ENCODE data around the gene TEAD1.

TEAD1 gene

DNA sequence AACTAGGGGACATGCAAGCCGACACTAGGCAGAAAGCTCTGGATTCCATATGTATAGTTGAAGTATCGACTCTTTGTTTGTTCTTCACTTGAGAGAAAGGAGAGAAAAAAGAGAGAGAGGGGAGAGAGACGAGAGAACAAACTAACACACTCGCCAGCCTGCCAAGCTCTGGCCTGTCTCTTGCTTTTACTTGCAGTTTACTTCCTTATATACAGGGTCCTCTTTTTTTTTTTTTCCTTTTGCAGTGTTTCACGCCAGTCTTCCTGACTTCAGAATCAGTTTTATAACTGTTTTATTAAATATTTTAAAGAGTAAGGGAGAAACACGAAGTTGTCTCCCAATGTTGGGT is 19.9 kb downstream of the TEAD1 start:
- H3K4me3 ChIP-seq (ENCODE audit: low read depth, low read length) = no peak overlapping the region
- TF ChIP-seq, protein P1, sequence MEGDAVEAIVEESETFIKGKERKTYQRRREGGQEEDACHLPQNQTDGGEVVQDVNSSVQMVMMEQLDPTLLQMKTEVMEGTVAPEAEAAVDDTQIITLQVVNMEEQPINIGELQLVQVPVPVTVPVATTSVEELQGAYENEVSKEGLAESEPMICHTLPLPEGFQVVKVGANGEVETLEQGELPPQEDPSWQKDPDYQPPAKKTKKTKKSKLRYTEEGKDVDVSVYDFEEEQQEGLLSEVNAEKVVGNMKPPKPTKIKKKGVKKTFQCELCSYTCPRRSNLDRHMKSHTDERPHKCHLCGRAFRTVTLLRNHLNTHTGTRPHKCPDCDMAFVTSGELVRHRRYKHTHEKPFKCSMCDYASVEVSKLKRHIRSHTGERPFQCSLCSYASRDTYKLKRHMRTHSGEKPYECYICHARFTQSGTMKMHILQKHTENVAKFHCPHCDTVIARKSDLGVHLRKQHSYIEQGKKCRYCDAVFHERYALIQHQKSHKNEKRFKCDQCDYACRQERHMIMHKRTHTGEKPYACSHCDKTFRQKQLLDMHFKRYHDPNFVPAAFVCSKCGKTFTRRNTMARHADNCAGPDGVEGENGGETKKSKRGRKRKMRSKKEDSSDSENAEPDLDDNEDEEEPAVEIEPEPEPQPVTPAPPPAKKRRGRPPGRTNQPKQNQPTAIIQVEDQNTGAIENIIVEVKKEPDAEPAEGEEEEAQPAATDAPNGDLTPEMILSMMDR (IDR thresholded peaks at IDR 0.05; ENCODE audit: borderline replicate concordance, insufficient read depth, low read depth, low read length) = no peak

DNA sequence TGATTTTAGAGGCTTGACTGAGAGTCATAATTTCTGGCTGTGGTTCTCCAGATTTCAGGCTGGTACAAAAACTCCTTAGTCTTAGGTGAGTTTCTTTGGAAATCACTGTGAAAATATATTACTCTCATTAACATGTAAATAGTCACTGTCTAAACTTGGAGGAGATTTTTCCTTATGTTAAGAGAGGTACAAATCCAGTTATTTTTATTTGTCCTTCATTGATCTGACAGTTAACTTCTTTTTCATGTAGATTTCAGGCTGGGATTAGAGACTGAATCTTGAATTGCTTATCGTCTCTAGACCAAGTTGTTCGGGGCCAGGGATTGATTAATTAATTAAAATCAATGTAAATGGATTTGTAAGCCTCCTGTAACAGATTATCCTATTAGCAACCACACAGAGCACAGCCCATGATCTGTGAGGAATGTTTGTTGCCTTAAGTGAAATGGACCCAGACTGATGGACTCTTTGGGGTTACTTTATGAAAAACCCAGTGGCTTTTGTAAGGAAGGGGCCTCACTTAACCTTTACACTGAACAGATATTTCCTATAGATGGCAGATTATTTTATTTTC is 21.1 kb downstream of the TEAD1 start:
- no peak overlapping the region for H3K4me3 ChIP-seq (ENCODE audit: low read depth, low read length)
- TF ChIP-seq, protein P1 (IDR thresholded peaks at IDR 0.05; ENCODE audit: borderline replicate concordance, insufficient read depth, low read depth, low read length) = no peak

DNA sequence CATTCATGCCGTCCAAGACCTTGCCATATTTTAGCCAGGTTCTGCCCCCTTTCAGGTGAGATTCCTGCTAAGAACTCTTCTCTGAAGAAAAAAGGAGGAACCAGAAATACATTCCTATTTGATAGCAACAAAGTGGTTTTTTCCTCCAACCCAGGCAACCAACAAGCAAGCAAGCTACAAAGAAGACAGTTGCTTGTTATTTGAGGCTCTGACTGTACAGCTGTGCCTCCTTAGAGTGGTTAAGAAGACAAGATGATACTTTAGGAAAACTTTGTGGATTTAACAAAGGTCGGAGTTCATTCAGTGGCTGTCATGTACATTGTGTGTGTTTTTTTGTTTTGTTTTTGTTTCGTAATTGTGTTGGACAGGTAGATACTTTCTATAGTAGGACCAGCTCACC is 21.7 kb downstream of the TEAD1 start:
- TF ChIP-seq, protein P1 (IDR thresholded peaks at IDR 0.05; ENCODE audit: borderline replicate concordance, insufficient read depth, low read depth, low read length) = no peak
- H3K4me3 ChIP-seq (ENCODE audit: low read depth, low read length) = no peak overlapping the region

DNA sequence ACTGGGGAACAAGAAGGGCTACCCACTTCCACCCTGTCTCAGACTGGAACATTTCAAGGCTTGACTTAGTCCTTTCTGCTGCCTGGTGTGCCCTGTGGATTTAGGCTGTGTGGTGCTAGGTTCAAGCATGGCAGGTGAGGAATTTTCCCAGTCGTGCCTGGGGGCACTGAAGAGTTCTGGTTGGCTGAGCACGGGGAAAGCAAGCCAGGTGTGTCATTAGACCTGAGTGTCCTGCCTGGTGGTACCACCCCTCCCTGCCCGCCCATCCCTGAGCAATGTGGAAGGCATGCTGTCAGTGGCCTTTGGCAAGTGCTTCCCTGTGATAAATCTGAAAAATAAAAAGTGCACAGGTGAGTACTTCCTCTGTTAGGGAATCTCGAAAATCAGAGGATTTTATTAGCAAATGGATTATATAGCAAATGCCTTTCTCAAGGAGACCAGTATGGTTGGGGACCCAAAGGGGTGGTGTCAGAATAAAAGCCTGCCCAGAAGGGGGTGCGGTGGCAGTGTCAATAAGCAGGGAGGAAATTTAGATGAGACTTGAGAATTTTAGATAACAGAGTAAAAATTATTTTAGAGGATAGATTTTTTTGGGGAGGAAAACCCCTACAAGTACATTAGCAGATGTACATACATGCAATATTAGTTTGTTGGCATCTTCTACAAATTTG is 22.8 kb downstream of the TEAD1 start:
- H3K4me3 ChIP-seq (ENCODE audit: low read depth, low read length) = no peak overlapping the region
- TF ChIP-seq, protein P1 (IDR thresholded peaks at IDR 0.05; ENCODE audit: borderline replicate concordance, insufficient read depth, low read depth, low read length) = no peak

DNA sequence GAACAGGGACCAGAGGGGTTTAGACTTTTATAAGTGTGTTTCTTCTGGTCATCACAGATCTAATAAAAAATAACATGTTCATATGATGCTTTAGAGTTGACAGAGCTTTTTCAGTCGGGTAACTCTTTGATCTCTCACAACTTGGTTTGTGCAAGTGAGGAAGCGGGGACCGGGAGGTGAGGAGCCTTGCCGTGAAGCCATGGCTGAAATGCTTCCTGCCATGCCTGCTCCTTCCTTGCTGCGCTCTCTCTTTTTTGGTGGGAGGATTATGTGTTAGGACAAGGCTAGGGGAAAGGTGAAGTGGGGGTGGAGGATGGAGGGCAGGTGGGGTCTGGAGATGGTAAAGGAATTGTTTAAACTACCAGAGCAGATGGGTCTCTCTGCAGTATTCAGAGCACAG is 23.8 kb downstream of the TEAD1 start:
- H3K4me3 ChIP-seq (ENCODE audit: low read depth, low read length) = no peak overlapping the region
- TF ChIP-seq, protein P1 (IDR thresholded peaks at IDR 0.05; ENCODE audit: borderline replicate concordance, insufficient read depth, low read depth, low read length) = no peak

DNA sequence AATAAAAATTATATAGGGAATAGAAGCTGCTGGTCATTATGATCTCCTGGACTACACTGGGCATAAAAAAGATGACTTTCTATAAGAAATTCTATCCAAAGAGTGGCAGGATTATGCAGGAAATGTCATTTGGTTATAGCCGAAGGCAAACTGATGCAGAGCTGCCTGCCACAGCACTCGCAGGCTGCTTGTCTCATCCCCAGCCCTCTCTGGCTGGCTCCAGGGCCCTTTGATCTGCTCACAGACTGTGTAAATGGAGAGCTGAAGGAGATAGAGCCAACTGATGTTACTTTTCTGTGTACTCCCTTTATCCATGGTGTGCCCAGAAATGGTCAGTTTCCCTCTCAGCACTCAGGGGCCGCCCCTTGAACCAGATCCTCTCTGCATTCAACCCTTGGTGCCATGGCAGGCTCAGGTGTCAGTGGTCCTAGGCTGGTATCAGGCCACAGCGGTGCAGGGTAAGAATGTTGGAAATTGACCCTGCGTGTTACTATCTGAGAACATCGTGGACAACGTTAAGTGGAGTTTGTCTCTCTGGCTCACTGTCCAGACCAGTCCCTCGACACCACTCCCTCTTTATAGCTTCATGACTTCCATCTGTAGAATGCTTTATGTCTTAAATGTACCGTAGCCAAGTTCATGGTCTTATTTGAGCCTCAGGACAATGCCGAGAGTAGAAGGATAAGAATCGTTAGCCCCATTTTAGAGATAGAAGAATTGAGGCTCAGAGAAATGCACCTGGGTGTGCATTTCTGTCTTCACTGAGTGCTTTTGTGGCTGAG is 27.8 kb downstream of the TEAD1 start:
- TF ChIP-seq, protein P1 (IDR thresholded peaks at IDR 0.05; ENCODE audit: borderline replicate concordance, insufficient read depth, low read depth, low read length) = no peak
- H3K4me3 ChIP-seq (ENCODE audit: low read depth, low read length) = no peak overlapping the region

Data from GM12875 (cell line).